ENCODE results near the gene TTC24.

GRCh38 chr1:156598125-156598524 lies 18.6 kb downstream of the TTC24 start:
- TF ChIP-seq CTCF (IDR thresholded peaks at IDR 0.05): no peak
- no peak for TF ChIP-seq POLR2A (IDR thresholded peaks at IDR 0.05)
- no peak for TF ChIP-seq POLR2AphosphoS5 (IDR thresholded peaks at IDR 0.05)

Measured in breast epithelium (tissue), 3 donors.